Transverse colon (tissue), 4 donors: ENCODE results near the gene MAST2. TPM values are rescaled to one million over a fixed set of nuclear protein-coding genes. Genes with fewer than 3 reads are reported as not detected.

Experiments
- DNase-seq: peaks from one replicate; pipeline ENCODE4 v3.0.0-alpha.2; 2019
- H3K27ac ChIP-seq, 4 donors: fragments of 200-600 bp; sonication (generic); 2 replicates each; pipeline ENCODE4 v1.5.1; 2016 to 2018; ENCODE audit warnings: inconsistent platforms in 4 of 4
- H3K27me3 ChIP-seq: fragments of 200-600 bp; sonication (generic); 2 replicates; pipeline ENCODE4 v1.5.1; 2017; ENCODE audit warnings: inconsistent platforms
- H3K36me3 ChIP-seq, 4 donors: fragments of 200-600 bp; sonication (generic); 2 replicates each; pipeline ENCODE4 v1.5.1; 2017 to 2019; ENCODE audit warnings: inconsistent platforms in 4 of 4
- H3K4me1 ChIP-seq, 4 donors: fragments of 200-600 bp; sonication (generic); 2 replicates each; pipeline ENCODE4 v1.5.1; 2017 to 2020; ENCODE audit warnings: inconsistent platforms in 4 of 4
- H3K4me3 ChIP-seq, 4 donors: fragments of 200-600 bp; sonication (generic); 1 replicate in 1 of 4; 2 replicates in 3 of 4; pipeline versions ENCODE4 v1.5.1 to v1.6.1; 2017 to 2019; ENCODE audit warnings: inconsistent platforms in 4 of 4
- H3K9me3 ChIP-seq, 2 donors: fragments of 200-600 bp; sonication (generic); 2 replicates each; pipeline ENCODE4 v1.5.1; 2017 to 2019; ENCODE audit warnings: inconsistent platforms in 2 of 2
- CTCF ChIP-seq, 5 experiments: fragments of 200-600 bp in 3 of 5; fragments of 450-650 bp in 2 of 5; sonication (generic) in 3 of 5; IDR thresholded peaks; 1 replicate in 2 of 5; 2 replicates in 3 of 5; pipeline ENCODE4 v1.5.1; 2016 to 2017; ENCODE audit warnings: antibody characterized with exemption in 5 of 5, inconsistent platforms in 3 of 5, mild to moderate bottlenecking in 2 of 5, moderate library complexity in 1 of 5
- EP300 ChIP-seq: sonication (generic); formaldehyde crosslinking; IDR thresholded peaks from one replicate; pipeline ENCODE4 v1.6.1; 2017; ENCODE audit warnings: antibody characterized with exemption, low read depth
- POLR2A ChIP-seq: fragments of 450-650 bp; IDR thresholded peaks from one replicate; pipeline ENCODE4 v1.6.1; 2016; ENCODE audit warnings: antibody characterized with exemption, mild to moderate bottlenecking, moderate library complexity
- POLR2AphosphoS5 ChIP-seq, 3 donors: sonication (generic); formaldehyde crosslinking; IDR thresholded peaks; one replicate each; pipeline ENCODE4 v1.6.1; 2016; ENCODE audit warnings: antibody characterized with exemption in 3 of 3
- WGBS, 2 donors: methylation state at CpG; one replicate each; pipeline ENCODE4 v1.1.5; 2018; ENCODE audit warnings: low coverage in 1 of 2; 5-methylcytosine and 5-hydroxymethylcytosine counted together
- in situ Hi-C, 4 donors: fragments of 200-750 bp; cut with MboI; loops; one replicate each; pipeline versions ENCODE4 v1.15.0 to v1.15.1; 2017; ENCODE audit warnings: low sequenced_read_pairs in 3 of 4, low pct_ligation_motif_present in 1 of 4, low pct_unique_long_range_greater_than_20kb in 1 of 4
- intact Hi-C: fragments of 100-400 bp; cut with DNase I; formaldehyde crosslinking; loops from one replicate; pipeline ENCODE4 v1.15.1; 2023; ENCODE audit warnings: low total_unique reads
- total RNA-seq, 4 donors: library from RNA; depleted of rRNA; stranded (reverse); fragments of >200 nt; gene quantifications; one replicate each; pipeline ENCODE4 v1.1.0, GENCODE V29; 2016

Gene MAST2
- total RNA-seq, 4 donors from 2014 or later: 160 to 313 (median 161) TPM

GRCh38 chr1:45976623-45977022 is 173.2 kb downstream of the MAST2 start:
- Histone ChIP-seq H3K27ac (peak overlapping the region; percentile 82 to 89 (median 83)), H3K4me3 (no peak overlapping the region), H3K9me3 (no peaks in the 10 kb centered on the region), H3K36me3 (no peaks in the 10 kb centered on the region), H3K27me3 (no peaks in the 10 kb centered on the region), H3K4me1 (peaks cover 4 to 74% (median 46%) of the 10 kb centered on the region in 4 donors)
- TF ChIP-seq POLR2A (no peak), EP300 (no peak), POLR2AphosphoS5 (IDR thresholded peaks at IDR 0.05) (no peak), CTCF (IDR thresholded peaks at IDR 0.05) (no peak)
- 75 to 90% methylated on average over 3 of the region's 3 CpGs for WGBS, 2 donors
- in situ Hi-C loops (no loop called here), intact Hi-C loops (no loop called here)
- no peak for DNase-seq

- Histone ChIP-seq H3K36me3 (no peaks in the 10 kb centered on the region), H3K27ac (peak overlapping the region; percentile 72 to 89 (median 86)), H3K27me3 (no peaks in the 10 kb centered on the region), H3K9me3 (no peaks in the 10 kb centered on the region), H3K4me3 (no peak overlapping the region), H3K4me1 (peaks cover 0 to 63% (median 35%) of the 10 kb centered on the region in 4 donors)
- 31 to 35% methylated on average over 2 of the region's 2 CpGs for WGBS, 2 donors
- intact Hi-C loops: no loop called here
- DNase-seq: no peak
- in situ Hi-C loops: no loop called here
- TF ChIP-seq POLR2AphosphoS5 (IDR thresholded peaks at IDR 0.05): peak in 2 of 3 donors; percentile 71 to 72
- TF ChIP-seq POLR2A: no peak
- peak; percentile 88 for TF ChIP-seq EP300
- TF ChIP-seq CTCF (IDR thresholded peaks at IDR 0.05): no peak
These were observed 175.8 kb downstream of the MAST2 start for GRCh38 chr1:45979074-45979777.

- Histone ChIP-seq H3K4me3 (no peak overlapping the region), H3K27me3 (no peaks in the 10 kb centered on the region), H3K27ac (peak overlapping the region; percentile 72 to 87 (median 80)), H3K36me3 (no peaks in the 10 kb centered on the region), H3K9me3 (no peaks in the 10 kb centered on the region), H3K4me1 (peaks cover 0 to 57% (median 30%) of the 10 kb centered on the region in 4 donors)
- TF ChIP-seq POLR2A (no peak), POLR2AphosphoS5 (IDR thresholded peaks at IDR 0.05) (peak in 1 of 3 donors; percentile 27), CTCF (IDR thresholded peaks at IDR 0.05) (no peak)
- peak; percentile 68 for DNase-seq
- WGBS, 2 donors: 74 to 80% methylated on average over 2 to 5 of the region's 5 CpGs
- in situ Hi-C loops: no loop called here
- intact Hi-C loops: no loop called here
These were observed 176.4 kb downstream of the MAST2 start for GRCh38 chr1:45979778-45980176.

GRCh38 chr1:45982359-45982758 is 178.9 kb downstream of the MAST2 start:
- H3K9me3 ChIP-seq: no peaks in the 10 kb centered on the region
- 57% methylated on average over 2 of the region's 2 CpGs; no CpG with 5 or more reads in 1 of the 2 donors for WGBS, 2 donors
- H3K27me3 ChIP-seq: no peaks in the 10 kb centered on the region
- H3K36me3 ChIP-seq: no peaks in the 10 kb centered on the region
- intact Hi-C loops: no loop called here
- peak overlapping the region; percentile 18 to 68 (median 48) for H3K27ac ChIP-seq
- peaks cover 0 to 35% (median 20%) of the 10 kb centered on the region in 4 donors for H3K4me1 ChIP-seq
- no peak overlapping the region for H3K4me3 ChIP-seq
- in situ Hi-C loops: no loop called here
- DNase-seq: no peak
- no peak for TF ChIP-seq CTCF (IDR thresholded peaks at IDR 0.05)
- no peak for TF ChIP-seq POLR2AphosphoS5 (IDR thresholded peaks at IDR 0.05)
- TF ChIP-seq POLR2A: no peak
- TF ChIP-seq EP300: no peak
